Body of pancreas (tissue), 4 donors: ENCODE results near the gene MYH2. TPM values are rescaled to one million over a fixed set of nuclear protein-coding genes. Genes with fewer than 3 reads are reported as not detected.

ENCODE experiments used
- ATAC-seq: fragments of 150-250 bp; one replicate; pipeline ENCODE4 v1.9.1; 2016
- DNase-seq, 4 donors: peaks; one replicate each; pipeline ENCODE4 v3.0.0-alpha.2; 2019
- H3K27ac ChIP-seq, 4 donors: fragments of 200-600 bp; sonication (generic); 1 replicate in 3 of 4; 2 replicates in 1 of 4; pipeline versions ENCODE4 v1.5.1 to v1.6.1; 2016 to 2019; ENCODE audit warnings: mild to moderate bottlenecking in 1 of 4, mixed read lengths in 1 of 4, moderate library complexity in 1 of 4
- H3K27me3 ChIP-seq, 2 donors: fragments of 200-600 bp; sonication (generic); one replicate each; pipeline ENCODE4 v1.6.0; 2016; ENCODE audit warnings: mild to moderate bottlenecking in 1 of 2
- H3K36me3 ChIP-seq, 2 donors: fragments of 200-600 bp; sonication (generic); replicated peaks in 1 of 2; 2 replicates each; pipeline ENCODE4 v1.5.1; 2016; ENCODE audit warnings: low read depth in 2 of 2; ENCODE audit not compliant: insufficient read depth in 1 of 2
- H3K4me1 ChIP-seq: fragments of 200-600 bp; sonication (generic); one replicate; pipeline ENCODE4 v1.6.0; 2016
- H3K4me3 ChIP-seq, 2 donors: fragments of 200-600 bp; sonication (generic); 1 replicate in 1 of 2; 2 replicates in 1 of 2; pipeline ENCODE4 v1.5.1; 2016 to 2019
- H3K9me3 ChIP-seq, 3 donors: fragments of 200-600 bp; sonication (generic); 1 replicate in 2 of 3; 2 replicates in 1 of 3; pipeline ENCODE4 v1.5.1; 2016
- CTCF ChIP-seq, 7 experiments: fragments of 450-650 bp in 4 of 7; fragments of 200-600 bp in 3 of 7; sonication (generic) in 3 of 7; IDR thresholded peaks; one replicate each; pipeline ENCODE4 v1.5.1; 2016 to 2019; ENCODE audit warnings: antibody characterized with exemption in 7 of 7
- POLR2A ChIP-seq, 3 donors: fragments of 450-650 bp; IDR thresholded peaks; one replicate each; pipeline ENCODE4 v1.6.1; 2016; ENCODE audit warnings: antibody characterized with exemption in 3 of 3, mild to moderate bottlenecking in 2 of 3
- WGBS, 2 donors: methylation state at CpG; one replicate each; pipeline ENCODE4 v1.1.5; 2017; 5-methylcytosine and 5-hydroxymethylcytosine counted together
- intact Hi-C: fragments of 100-400 bp; cut with DNase I; formaldehyde crosslinking; loops from one replicate; pipeline ENCODE4 v1.15.1; 2023
- total RNA-seq, 2 donors: library from RNA; depleted of rRNA; stranded (reverse); fragments of >200 nt; gene quantifications; one replicate each; pipeline ENCODE4 v1.1.0, GENCODE V29; 2016

MYH2 gene
- not detected for total RNA-seq

- Histone ChIP-seq H3K27me3 (no peaks in the 10 kb centered on the region), H3K27ac (no peak within 1 kb of the TSS), H3K9me3 (no peaks in the 10 kb centered on the region), H3K4me3 (no peak within 1 kb of the TSS), H3K36me3 (no peaks in the 10 kb centered on the region), H3K4me1 (no peaks in the 10 kb centered on the region)
- no peak for TF ChIP-seq CTCF (IDR thresholded peaks at IDR 0.05)
- no peak for TF ChIP-seq POLR2A (IDR thresholded peaks at IDR 0.05)
- WGBS, 2 donors = 28 to 36% methylated on average over 9 of the region's 9 CpGs
- DNase-seq = no peak
- intact Hi-C loops = no loop called here
- ATAC-seq = no peak
Observed at GRCh38 chr17:10549096-10549842, at the start of gene MYH2. Gene MYH2, minus strand, starts transcription at chr17:10549658. Its CDS starts 1,738 bp downstream, at chr17:10547920.

GRCh38 chr17:10598621-10599020, 49.2 kb upstream of the MYH2 start:
- ATAC-seq = no peak
- Histone ChIP-seq H3K27me3 (no peaks in the 10 kb centered on the region), H3K9me3 (no peaks in the 10 kb centered on the region), H3K4me1 (no peaks in the 10 kb centered on the region), H3K4me3 (no peak overlapping the region), H3K36me3 (no peaks in the 10 kb centered on the region), H3K27ac (no peak overlapping the region)
- TF ChIP-seq POLR2A (IDR thresholded peaks at IDR 0.05) (no peak), CTCF (IDR thresholded peaks at IDR 0.05) (no peak)
- intact Hi-C loops = no loop called here
- 59 to 60% methylated on average over 2 of the region's 2 CpGs for WGBS, 2 donors
- no peak for DNase-seq

- no peak overlapping the region for H3K4me3 ChIP-seq
- DNase-seq (no peak), ATAC-seq (no peak)
- H3K36me3 ChIP-seq = no peaks in the 10 kb centered on the region
- H3K4me1 ChIP-seq = no peaks in the 10 kb centered on the region
- H3K9me3 ChIP-seq = no peaks in the 10 kb centered on the region
- H3K27me3 ChIP-seq = no peaks in the 10 kb centered on the region
- no peak for TF ChIP-seq POLR2A (IDR thresholded peaks at IDR 0.05)
- TF ChIP-seq CTCF (IDR thresholded peaks at IDR 0.05) = no peak
- intact Hi-C loops = no loop called here
- H3K27ac ChIP-seq = no peak overlapping the region
- 68 to 73% methylated on average over 8 of the region's 8 CpGs for WGBS, 2 donors
Observed at GRCh38 chr17:10589553-10590145, 40.2 kb upstream of the MYH2 start.

- H3K27me3 ChIP-seq = no peaks in the 10 kb centered on the region
- H3K9me3 ChIP-seq = no peaks in the 10 kb centered on the region
- intact Hi-C loops = no loop called here
- H3K36me3 ChIP-seq = no peaks in the 10 kb centered on the region
- no peak overlapping the region for H3K27ac ChIP-seq
- no peaks in the 10 kb centered on the region for H3K4me1 ChIP-seq
- 67 to 70% methylated on average over 9 of the region's 9 CpGs for WGBS, 2 donors
- TF ChIP-seq CTCF (IDR thresholded peaks at IDR 0.05) (no peak), POLR2A (IDR thresholded peaks at IDR 0.05) (no peak)
- H3K4me3 ChIP-seq = no peak overlapping the region
- DNase-seq = no peak
- no peak for ATAC-seq
Observed at GRCh38 chr17:10585529-10585928, 36.1 kb upstream of the MYH2 start.

- Histone ChIP-seq H3K27ac (no peak overlapping the region), H3K4me3 (no peak overlapping the region), H3K27me3 (no peaks in the 10 kb centered on the region), H3K4me1 (no peaks in the 10 kb centered on the region), H3K9me3 (no peaks in the 10 kb centered on the region), H3K36me3 (no peaks in the 10 kb centered on the region)
- WGBS, 2 donors = 17 to 25% methylated on average over 4 of the region's 4 CpGs
- intact Hi-C loops = no loop called here
- ATAC-seq = no peak
- TF ChIP-seq POLR2A (IDR thresholded peaks at IDR 0.05) (no peak), CTCF (IDR thresholded peaks at IDR 0.05) (no peak)
- DNase-seq = no peak
Observed at GRCh38 chr17:10583834-10584233, 34.4 kb upstream of the MYH2 start.
